Ovary (tissue), 3 donors: ENCODE results near the gene ASB15.

Source experiments
- EP300 ChIP-seq: sonication (generic); formaldehyde crosslinking; IDR thresholded peaks from one replicate; pipeline ENCODE4 v1.6.1; 2017; ENCODE audit warnings: antibody characterized with exemption
- POLR2A ChIP-seq: fragments of 450-650 bp; IDR thresholded peaks from one replicate; pipeline ENCODE4 v1.6.1; 2017; ENCODE audit warnings: antibody characterized with exemption, mild to moderate bottlenecking, moderate library complexity
- TF ChIP-seq, protein P1 (sequence below), 3 donors: fragments of 450-650 bp in 2 of 3; fragments of 200-600 bp in 1 of 3; IDR thresholded peaks; one replicate each; pipeline versions ENCODE4 v1.5.1 to v1.8.0; 2016 to 2022; ENCODE audit warnings: antibody characterized with exemption in 3 of 3, mild to moderate bottlenecking in 1 of 3
- donor health status: DM: no; HTN: no; CAD: no.

DNA sequence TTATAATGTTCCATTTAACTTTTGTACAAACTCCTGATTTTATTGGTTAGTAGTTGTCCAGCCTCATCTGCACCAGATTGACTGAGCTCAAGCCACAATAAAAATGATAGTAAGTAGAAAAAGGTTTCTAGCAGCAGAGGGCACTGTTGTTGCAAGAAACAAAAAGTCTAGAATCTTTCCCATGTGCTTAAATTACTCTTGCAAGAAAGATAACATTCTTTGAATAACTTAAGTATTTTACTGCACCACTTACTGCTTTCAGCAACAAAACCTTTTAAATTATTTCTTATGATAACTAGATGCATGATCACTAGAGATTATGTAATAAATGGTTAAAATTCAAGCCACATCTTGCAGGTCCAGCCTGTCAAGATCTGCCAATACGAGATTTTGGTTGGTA, 81.1 kb downstream of the ASB15 start:
- TF ChIP-seq, protein P1, sequence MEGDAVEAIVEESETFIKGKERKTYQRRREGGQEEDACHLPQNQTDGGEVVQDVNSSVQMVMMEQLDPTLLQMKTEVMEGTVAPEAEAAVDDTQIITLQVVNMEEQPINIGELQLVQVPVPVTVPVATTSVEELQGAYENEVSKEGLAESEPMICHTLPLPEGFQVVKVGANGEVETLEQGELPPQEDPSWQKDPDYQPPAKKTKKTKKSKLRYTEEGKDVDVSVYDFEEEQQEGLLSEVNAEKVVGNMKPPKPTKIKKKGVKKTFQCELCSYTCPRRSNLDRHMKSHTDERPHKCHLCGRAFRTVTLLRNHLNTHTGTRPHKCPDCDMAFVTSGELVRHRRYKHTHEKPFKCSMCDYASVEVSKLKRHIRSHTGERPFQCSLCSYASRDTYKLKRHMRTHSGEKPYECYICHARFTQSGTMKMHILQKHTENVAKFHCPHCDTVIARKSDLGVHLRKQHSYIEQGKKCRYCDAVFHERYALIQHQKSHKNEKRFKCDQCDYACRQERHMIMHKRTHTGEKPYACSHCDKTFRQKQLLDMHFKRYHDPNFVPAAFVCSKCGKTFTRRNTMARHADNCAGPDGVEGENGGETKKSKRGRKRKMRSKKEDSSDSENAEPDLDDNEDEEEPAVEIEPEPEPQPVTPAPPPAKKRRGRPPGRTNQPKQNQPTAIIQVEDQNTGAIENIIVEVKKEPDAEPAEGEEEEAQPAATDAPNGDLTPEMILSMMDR (IDR thresholded peaks at IDR 0.05): peak in 2 of 3 donors; percentile 32 to 39
- TF ChIP-seq POLR2A: no peak
- TF ChIP-seq EP300: no peak
